WTC11 (cell line): ENCODE measurements around the gene SH3TC1. TPM values are rescaled to one million over a fixed set of nuclear protein-coding genes. Genes with fewer than 3 reads are reported as not detected.

Experiments used
- ATAC-seq: fragments of 200-7000 bp; cut with Tn5 transposase; 2 replicates; pipeline ENCODE4 v1.10.0; 2021; ENCODE audit warnings: mild to moderate bottlenecking, moderate library complexity
- CTCF ChIA-PET: fragments of 300-600 bp; sonication (Branson Sonifier 250); formaldehyde crosslinking; loops from one replicate; lab custom pipeline; 2021; ENCODE audit warnings: antibody characterized with exemption; lab: Charles Lee
- POLR2A ChIA-PET: fragments of 350-600 bp; sonication (Branson Sonifier 250); formaldehyde crosslinking; loops from one replicate; lab custom pipeline; 2021; ENCODE audit warnings: antibody characterized with exemption; lab: Charles Lee
- DNase-seq: peaks from one replicate; pipeline ENCODE4 v3.0.0; 2021; ENCODE audit warnings: low spot score
- H3K27ac Mint-ChIP-seq: 2 replicates; pipeline ENCODE4 v1.8.0; 2021; ENCODE audit warnings: mixed read lengths
- H3K27me3 Mint-ChIP-seq: 2 replicates; pipeline ENCODE4 v1.8.0; 2021; ENCODE audit warnings: low read depth, mild to moderate bottlenecking, moderate library complexity, mixed read lengths
- H3K36me3 Mint-ChIP-seq: 2 replicates; pipeline ENCODE4 v1.8.0; 2021; ENCODE audit warnings: mixed read lengths
- H3K4me1 Mint-ChIP-seq: 2 replicates; pipeline ENCODE4 v1.8.0; 2022; ENCODE audit warnings: mixed read lengths
- H3K4me3 Mint-ChIP-seq: 2 replicates; pipeline ENCODE4 v1.8.0; 2021; ENCODE audit warnings: mild to moderate bottlenecking, moderate library complexity, mixed read lengths
- H3K9me3 Mint-ChIP-seq: 2 replicates; pipeline ENCODE4 v1.8.0; 2021; ENCODE audit warnings: mixed read lengths
- AR ChIP-seq: fragments of 250-450 bp; sonication (Bioruptor Pico); IDR thresholded peaks from 2 replicates; pipeline ENCODE4 v1.9.0; 2021; ENCODE audit warnings: mild to moderate bottlenecking
- E2F4 ChIP-seq: sonication (generic); formaldehyde crosslinking; IDR thresholded peaks from 2 replicates; pipeline ENCODE4 v1.8.1; 2022; ENCODE audit warnings: low read depth, mild to moderate bottlenecking, moderate library complexity, missing genetic modification reagents, borderline replicate concordance
- ELF4 ChIP-seq: sonication (generic); formaldehyde crosslinking; IDR thresholded peaks from 2 replicates; pipeline ENCODE4 v1.8.1; 2022; ENCODE audit warnings: low read depth, mild to moderate bottlenecking, moderate library complexity, missing genetic modification reagents
- ERG ChIP-seq: fragments of 250-450 bp; sonication (Bioruptor Pico); IDR thresholded peaks from 2 replicates; pipeline ENCODE4 v1.8.0; 2021; ENCODE audit warnings: mild to moderate bottlenecking
- FOXP4 ChIP-seq: sonication (generic); formaldehyde crosslinking; IDR thresholded peaks from 2 replicates; pipeline ENCODE4 v1.8.0; 2022; ENCODE audit warnings: mild to moderate bottlenecking, missing genetic modification reagents
- IRF1 ChIP-seq: sonication (generic); formaldehyde crosslinking; IDR thresholded peaks from 2 replicates; pipeline ENCODE4 v1.8.0; 2023; ENCODE audit warnings: missing genetic modification reagents
- NFE2L1 ChIP-seq: sonication (generic); formaldehyde crosslinking; IDR thresholded peaks from 2 replicates; pipeline ENCODE4 v1.8.1; 2023; ENCODE audit warnings: missing genetic modification reagents
- NR3C1 ChIP-seq: sonication (generic); formaldehyde crosslinking; conservative IDR thresholded peaks from 2 replicates; pipeline ENCODE4 v1.8.1; 2023; ENCODE audit warnings: low read depth, mild to moderate bottlenecking, missing genetic modification reagents
- PRRX2 ChIP-seq: fragments of 250-450 bp; sonication (Bioruptor Pico); IDR thresholded peaks from 2 replicates; pipeline ENCODE4 v1.8.0; 2021; ENCODE audit warnings: mild to moderate bottlenecking
- SP1 ChIP-seq: sonication (generic); formaldehyde crosslinking; conservative IDR thresholded peaks from 2 replicates; pipeline ENCODE4 v1.8.1; 2022; ENCODE audit warnings: missing genetic modification reagents
- TEAD4 ChIP-seq: sonication (generic); formaldehyde crosslinking; IDR thresholded peaks from 2 replicates; pipeline ENCODE4 v1.8.0; 2022; ENCODE audit warnings: mild to moderate bottlenecking, missing genetic modification reagents
- ZNF121 ChIP-seq: sonication (generic); formaldehyde crosslinking; IDR thresholded peaks from 2 replicates; pipeline ENCODE4 v1.8.0; 2023; ENCODE audit warnings: missing genetic modification reagents
- ZNF138 ChIP-seq: sonication (generic); formaldehyde crosslinking; conservative IDR thresholded peaks from 2 replicates; pipeline ENCODE4 v1.8.1; 2022; ENCODE audit warnings: mild to moderate bottlenecking, moderate library complexity, missing genetic modification reagents
- ZNF263 ChIP-seq: sonication (generic); formaldehyde crosslinking; IDR thresholded peaks from 2 replicates; pipeline ENCODE4 v1.8.1; 2022; ENCODE audit warnings: low read depth, mild to moderate bottlenecking, moderate library complexity, missing genetic modification reagents
- ZNF425 ChIP-seq: fragments of 250-450 bp; sonication (Bioruptor Pico); conservative IDR thresholded peaks from 2 replicates; pipeline ENCODE4 v1.9.0; 2021; ENCODE audit warnings: mild to moderate bottlenecking
- ZNF671 ChIP-seq: fragments of 250-450 bp; sonication (Bioruptor Pico); IDR thresholded peaks from 2 replicates; pipeline ENCODE4 v1.8.0; 2021; ENCODE audit warnings: mild to moderate bottlenecking
- total RNA-seq: library from RNA; stranded (reverse); gene quantifications from 3 replicates; pipeline ENCODE4 v1.2.3, GENCODE V29; 2021

SH3TC1 gene
- total RNA-seq, 1 experiment from 2014 or later: 0.42 TPM

GRCh38 chr4:8260656-8261111, 61.6 kb downstream of the SH3TC1 start:
- Mint-ChIP-seq H3K27me3 (no peaks in the 10 kb centered on the region; the same call in 1 of the 2 replicates), H3K4me1 (peaks cover 7% of the 10 kb centered on the region; the same call in 1 of the 2 replicates), H3K4me3 (no peak overlapping the region), H3K27ac (no peak overlapping the region), H3K9me3 (no peaks in the 10 kb centered on the region), H3K36me3 (no peaks in the 10 kb centered on the region)
- TF ChIP-seq ZNF121 (CRISPR knock-in tag) (0 out of 2 replicates have a peak, but pooled peaks have one; percentile 4), FOXP4 (no peak)
- peak; percentile 54 for ATAC-seq
- no peak for DNase-seq
- ChIA-PET CTCF (interaction anchor here (1.1 to 1.5 kb wide), 2 partner anchors 19 to 84 kb away, joined by 4 to 6 read pairs; no protein-coding TSS in a partner anchor), POLR2A (no interaction called here)

- DNase-seq (no peak), ATAC-seq (no peak)
- peaks cover 11% of the 10 kb centered on the region; the same call in 1 of the 2 replicates for H3K4me1 Mint-ChIP-seq
- TF ChIP-seq ZNF263: no peak
- no peak for TF ChIP-seq ELF4 (CRISPR knock-in tag)
- TF ChIP-seq E2F4 (CRISPR knock-in tag): no peak
- no peak for TF ChIP-seq PRRX2 (CRISPR knock-in tag)
- no peak for TF ChIP-seq IRF1
- no peak for TF ChIP-seq TEAD4 (CRISPR knock-in tag)
- no peak for TF ChIP-seq AR
- no peak for TF ChIP-seq ERG (CRISPR knock-in tag)
- TF ChIP-seq ZNF121 (CRISPR knock-in tag): no peak
- no peak for TF ChIP-seq NFE2L1 (CRISPR knock-in tag)
- no peak for TF ChIP-seq ZNF138
- no peak for TF ChIP-seq ZNF425 (CRISPR knock-in tag)
- TF ChIP-seq SP1: no peak
- no peak for TF ChIP-seq NR3C1 (CRISPR knock-in tag)
- TF ChIP-seq ZNF671 (CRISPR knock-in tag): no peak
- no peak for TF ChIP-seq FOXP4
- H3K9me3 Mint-ChIP-seq: no peaks in the 10 kb centered on the region
- CTCF ChIA-PET: interaction anchor here (0.6 to 1.5 kb wide), 2 partner anchors 20 to 27 kb away, joined by 3 to 6 read pairs; no protein-coding TSS in a partner anchor
- H3K27ac Mint-ChIP-seq: no peak overlapping the region
- no peaks in the 10 kb centered on the region; the same call in 1 of the 2 replicates for H3K27me3 Mint-ChIP-seq
- POLR2A ChIA-PET: no interaction called here
- H3K36me3 Mint-ChIP-seq: no peaks in the 10 kb centered on the region
- no peak overlapping the region for H3K4me3 Mint-ChIP-seq
Measured at GRCh38 chr4:8261851-8262535, 62.9 kb downstream of the SH3TC1 start.
